COR-L47 (cell line): ENCODE results near the gene TASP1.

Experiments
- DNase-seq: peaks from one replicate; lab custom pipeline; 2025; lab: John Stamatoyannopoulos, UW

Gene TASP1

GRCh38 chr20:13342469-13343242 lies 296.1 kb downstream of the TASP1 start:
- no peak for DNase-seq

- no peak for DNase-seq
These were observed 296.9 kb downstream of the TASP1 start for GRCh38 chr20:13341737-13342393.

GRCh38 chr20:13340088-13340487 lies 298.6 kb downstream of the TASP1 start:
- no peak for DNase-seq
